Lower leg skin (tissue), 4 donors: ENCODE measurements around the gene RPS15. TPM values are rescaled to one million over a fixed set of nuclear protein-coding genes. Genes with fewer than 3 reads are reported as not detected.

ENCODE experiments used
- DNase-seq, 2 donors: peaks; one replicate each; pipeline ENCODE4 v3.0.0-alpha.2; 2019; ENCODE audit warnings: low spot score in 2 of 2
- H3K4me3 ChIP-seq: fragments of 200-600 bp; sonication (generic); 2 replicates; pipeline ENCODE4 v1.5.1; 2017; ENCODE audit warnings: mild to moderate bottlenecking, low read depth; ENCODE audit not compliant: poor library complexity, severe bottlenecking
- CTCF ChIP-seq, 3 donors: fragments of 450-650 bp; IDR thresholded peaks; one replicate each; pipeline ENCODE4 v1.5.1; 2016; ENCODE audit warnings: antibody characterized with exemption in 3 of 3, mild to moderate bottlenecking in 3 of 3, moderate library complexity in 2 of 3
- POLR2A ChIP-seq, 2 donors: fragments of 450-650 bp; IDR thresholded peaks; one replicate each; pipeline ENCODE4 v1.6.1; 2016 to 2017; ENCODE audit warnings: antibody characterized with exemption in 2 of 2, mild to moderate bottlenecking in 1 of 2, moderate library complexity in 1 of 2
- WGBS, 2 donors: methylation state at CpG; one replicate each; pipeline ENCODE4 v1.1.5; 2018; 5-methylcytosine and 5-hydroxymethylcytosine counted together
- intact Hi-C: fragments of 100-400 bp; cut with DNase I; formaldehyde crosslinking; loops from one replicate; pipeline ENCODE4 v1.15.0; 2023; ENCODE audit warnings: low total_unique reads
- total RNA-seq, 4 donors: library from RNA; depleted of rRNA; stranded (reverse); fragments of >200 nt; gene quantifications; one replicate each; pipeline ENCODE4 v1.1.0, GENCODE V29; 2016

Gene RPS15
- total RNA-seq, 4 donors from 2014 or later, result 2,226 to 7,190 (median 4,396) TPM

DNA sequence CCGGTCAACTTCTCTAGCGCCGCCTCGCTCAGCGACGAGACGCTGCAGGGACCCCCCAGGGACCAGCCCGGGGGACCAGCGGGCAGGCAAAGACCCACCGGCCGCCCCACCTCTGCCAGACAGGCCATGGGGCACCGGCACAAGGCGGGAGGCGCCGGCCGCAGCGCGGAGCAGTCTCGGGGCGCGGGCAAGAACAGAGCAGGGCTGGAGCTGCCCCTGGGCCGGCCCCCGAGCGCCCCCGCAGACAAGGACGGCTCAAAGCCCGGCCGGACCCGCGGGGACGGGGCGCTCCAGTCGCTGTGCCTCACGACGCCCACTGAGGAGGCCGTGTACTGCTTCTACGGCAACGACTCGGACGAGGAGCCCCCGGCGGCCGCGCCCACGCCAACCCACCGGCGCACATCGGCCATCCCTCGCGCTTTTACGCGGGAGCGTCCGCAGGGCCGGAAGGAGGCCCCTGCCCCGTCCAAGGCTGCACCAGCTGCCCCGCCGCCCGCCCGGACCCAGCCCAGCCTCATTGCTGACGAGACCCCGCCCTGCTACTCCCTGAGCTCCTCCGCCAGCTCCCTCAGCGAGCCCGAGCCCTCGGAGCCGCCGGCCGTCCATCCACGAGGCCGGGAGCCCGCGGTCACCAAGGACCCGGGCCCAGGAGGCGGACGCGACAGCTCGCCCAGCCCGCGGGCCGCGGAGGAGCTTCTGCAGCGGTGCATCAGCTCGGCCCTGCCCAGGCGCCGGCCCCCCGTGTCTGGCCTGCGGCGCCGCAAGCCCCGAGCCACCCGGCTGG, 29.5 kb downstream of the RPS15 start:
- no peak for DNase-seq
- WGBS, 2 donors, result 0 to 16% methylated on average over 16 to 32 of the region's 92 CpGs
- intact Hi-C loops, result no loop called here
- no peak overlapping the region for H3K4me3 ChIP-seq
- TF ChIP-seq POLR2A (IDR thresholded peaks at IDR 0.05) (no peak), CTCF (IDR thresholded peaks at IDR 0.05) (no peak)

- intact Hi-C loops, result no loop called here
- WGBS, 2 donors, result 4 to 10% methylated on average over 8 to 42 of the region's 49 CpGs
- no peak overlapping the region for H3K4me3 ChIP-seq
- no peak for DNase-seq
- TF ChIP-seq CTCF (IDR thresholded peaks at IDR 0.05), result no peak
- no peak for TF ChIP-seq POLR2A (IDR thresholded peaks at IDR 0.05)
Observed at GRCh38 chr19:1468274-1468820, 30.2 kb downstream of the RPS15 start.

DNA sequence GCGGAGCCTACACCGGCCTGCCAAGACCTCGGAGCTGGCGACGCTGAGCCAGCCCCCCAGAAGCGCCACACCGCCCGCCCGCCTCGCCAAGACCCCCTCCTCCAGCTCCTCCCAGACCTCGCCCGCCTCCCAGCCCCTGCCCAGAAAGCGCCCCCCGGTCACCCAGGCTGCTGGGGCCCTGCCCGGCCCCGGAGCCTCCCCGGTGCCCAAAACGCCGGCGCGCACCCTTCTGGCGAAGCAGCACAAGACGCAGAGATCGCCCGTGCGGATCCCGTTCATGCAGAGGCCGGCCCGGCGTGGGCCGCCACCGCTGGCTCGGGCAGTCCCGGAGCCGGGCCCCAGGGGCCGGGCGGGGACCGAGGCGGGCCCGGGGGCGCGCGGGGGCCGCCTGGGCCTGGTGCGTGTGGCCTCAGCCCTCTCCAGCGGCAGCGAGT, 30.6 kb downstream of the RPS15 start:
- intact Hi-C loops, result no loop called here
- no peak for DNase-seq
- 0% methylated on average over 3 to 45 of the region's 47 CpGs for WGBS, 2 donors
- no peak overlapping the region for H3K4me3 ChIP-seq
- TF ChIP-seq CTCF (IDR thresholded peaks at IDR 0.05) (no peak), POLR2A (IDR thresholded peaks at IDR 0.05) (no peak)

DNA sequence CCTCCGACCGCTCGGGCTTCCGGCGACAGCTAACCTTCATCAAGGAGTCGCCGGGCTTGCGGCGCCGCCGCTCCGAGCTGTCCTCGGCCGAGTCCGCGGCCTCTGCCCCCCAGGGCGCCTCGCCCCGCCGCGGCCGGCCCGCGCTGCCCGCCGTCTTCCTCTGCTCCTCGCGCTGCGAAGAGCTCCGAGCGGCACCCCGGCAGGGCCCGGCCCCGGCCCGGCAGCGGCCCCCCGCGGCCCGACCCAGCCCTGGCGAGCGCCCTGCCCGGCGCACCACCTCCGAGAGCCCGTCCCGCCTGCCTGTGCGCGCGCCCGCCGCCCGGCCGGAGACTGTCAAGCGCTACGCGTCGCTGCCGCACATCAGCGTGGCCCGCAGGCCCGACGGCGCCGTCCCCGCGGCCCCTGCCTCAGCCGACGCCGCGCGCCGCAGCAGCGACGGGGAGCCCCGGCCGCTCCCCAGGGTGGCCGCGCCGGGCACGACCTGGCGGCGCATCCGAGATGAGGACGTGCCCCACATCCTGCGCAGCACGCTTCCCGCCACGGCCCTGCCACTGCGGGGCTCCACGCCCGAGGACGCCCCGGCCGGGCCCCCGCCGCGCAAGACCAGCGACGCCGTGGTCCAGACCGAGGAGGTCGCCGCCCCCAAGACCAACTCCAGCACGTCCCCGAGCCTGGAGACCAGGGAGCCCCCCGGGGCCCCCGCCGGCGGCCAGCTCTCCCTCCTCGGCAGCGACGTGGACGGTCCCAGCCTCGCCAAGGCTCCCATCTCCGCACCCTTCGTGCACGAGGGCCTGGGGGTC, 31.3 kb downstream of the RPS15 start:
- no peak overlapping the region for H3K4me3 ChIP-seq
- WGBS, 2 donors, result 0 to 1% methylated on average over 25 to 34 of the region's 117 CpGs
- no peak for DNase-seq
- intact Hi-C loops, result no loop called here
- TF ChIP-seq CTCF (IDR thresholded peaks at IDR 0.05) (no peak), POLR2A (IDR thresholded peaks at IDR 0.05) (no peak)

DNA sequence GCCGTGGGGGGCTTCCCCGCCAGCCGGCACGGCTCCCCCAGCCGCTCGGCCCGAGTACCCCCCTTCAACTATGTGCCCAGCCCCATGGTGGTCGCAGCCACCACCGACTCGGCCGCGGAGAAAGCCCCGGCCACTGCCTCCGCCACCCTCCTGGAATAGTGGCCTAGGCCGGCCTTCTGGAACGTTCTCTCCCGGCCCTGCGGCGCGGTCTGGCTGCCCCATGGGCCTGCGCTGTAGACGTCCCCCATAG, 31.8 kb downstream of the RPS15 start:
- no peak overlapping the region for H3K4me3 ChIP-seq
- TF ChIP-seq POLR2A (IDR thresholded peaks at IDR 0.05) (no peak), CTCF (IDR thresholded peaks at IDR 0.05) (no peak)
- DNase-seq, result no peak
- WGBS, 2 donors, result no CpG with 5 or more reads among the region's 22 CpGs
- intact Hi-C loops, result no loop called here
